Measurements from ENCODE around the gene TEPSIN.

DNA sequence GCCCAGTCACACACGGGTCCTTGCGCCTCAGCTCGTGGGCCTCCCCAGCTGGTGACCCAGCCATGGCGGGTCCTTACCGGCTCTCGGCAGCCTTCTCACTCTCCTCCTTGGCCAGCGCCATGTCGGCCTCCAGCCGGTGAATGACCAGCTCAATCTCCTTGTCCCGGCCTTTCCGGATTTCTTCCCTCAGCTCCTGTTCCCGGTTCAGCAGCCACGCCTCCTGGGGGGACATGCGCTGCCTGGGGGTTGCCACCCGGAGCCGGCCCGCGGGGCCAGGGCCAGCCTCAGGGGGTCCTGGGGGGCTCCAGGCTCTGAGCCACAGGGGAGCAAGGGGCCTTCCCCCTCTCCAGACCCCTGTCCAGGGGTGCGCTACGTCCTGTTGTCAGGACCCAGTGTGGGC lies 47.7 kb downstream of the TEPSIN start:
- TF ChIP-seq, protein P1, sequence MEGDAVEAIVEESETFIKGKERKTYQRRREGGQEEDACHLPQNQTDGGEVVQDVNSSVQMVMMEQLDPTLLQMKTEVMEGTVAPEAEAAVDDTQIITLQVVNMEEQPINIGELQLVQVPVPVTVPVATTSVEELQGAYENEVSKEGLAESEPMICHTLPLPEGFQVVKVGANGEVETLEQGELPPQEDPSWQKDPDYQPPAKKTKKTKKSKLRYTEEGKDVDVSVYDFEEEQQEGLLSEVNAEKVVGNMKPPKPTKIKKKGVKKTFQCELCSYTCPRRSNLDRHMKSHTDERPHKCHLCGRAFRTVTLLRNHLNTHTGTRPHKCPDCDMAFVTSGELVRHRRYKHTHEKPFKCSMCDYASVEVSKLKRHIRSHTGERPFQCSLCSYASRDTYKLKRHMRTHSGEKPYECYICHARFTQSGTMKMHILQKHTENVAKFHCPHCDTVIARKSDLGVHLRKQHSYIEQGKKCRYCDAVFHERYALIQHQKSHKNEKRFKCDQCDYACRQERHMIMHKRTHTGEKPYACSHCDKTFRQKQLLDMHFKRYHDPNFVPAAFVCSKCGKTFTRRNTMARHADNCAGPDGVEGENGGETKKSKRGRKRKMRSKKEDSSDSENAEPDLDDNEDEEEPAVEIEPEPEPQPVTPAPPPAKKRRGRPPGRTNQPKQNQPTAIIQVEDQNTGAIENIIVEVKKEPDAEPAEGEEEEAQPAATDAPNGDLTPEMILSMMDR (IDR thresholded peaks at IDR 0.05), result no peak
- TF ChIP-seq POLR2A (IDR thresholded peaks at IDR 0.05), result no peak

All from esophagus squamous epithelium (tissue), 4 donors.